Heart left ventricle (tissue), 13 donors: ENCODE measurements around the gene P4HA3.

Experiments
- POLR2A ChIP-seq, 2 donors: fragments of 450-650 bp; IDR thresholded peaks; one replicate each; pipeline ENCODE4 v1.6.1; 2017; ENCODE audit warnings: antibody characterized with exemption in 2 of 2, mild to moderate bottlenecking in 2 of 2, moderate library complexity in 2 of 2
- TF ChIP-seq, protein P1 (sequence below), 12 donors: fragments of 200-600 bp; sonication (generic) in 4 of 12; IDR thresholded peaks; one replicate each; pipeline versions ENCODE4 v1.5.0 to v1.8.0; 2018 to 2022; ENCODE audit warnings: antibody characterized with exemption in 12 of 12, mild to moderate bottlenecking in 5 of 12
- donor health status: ischemic (EF 13 %, LVEDD 7.1; RV severe dilation, severe dysfunction).
- donor health status: DM: no; HTN: yes; CAD: no.
- donor health status: DM: no; HTN: no; CAD: no.
- donor health status: ischemic (EF 25% LVEDD 6.9; RV normal size, moderate dysfunction).
- donor health status: ischemic (EF 25% LVEDD 5.7; RV mildly dilated, moderate dysfunction).
- donor health status: ischemic (EF 35%, LVEDD 5.7; RV mildly dilated, moderate dysfunction).
- donor health status: nonischemic (EF 11% LVEDD 7.7; RV severe dilation, severe dysfunction).
- donor health status: DM: yes; HTN: yes; CAD: no.
- donor health status: PGD.
- donor health status: ischemic (EF 29% LVEDD 5.4; RV normal size, mild dysfunction).
- donor health status: nonischemic (EF 23%, LVEDD 6.1; RV moderate dilation, normal function).

GRCh38 chr11:74284466-74284865 lies 27.0 kb downstream of the P4HA3 start:
- TF ChIP-seq, protein P1, sequence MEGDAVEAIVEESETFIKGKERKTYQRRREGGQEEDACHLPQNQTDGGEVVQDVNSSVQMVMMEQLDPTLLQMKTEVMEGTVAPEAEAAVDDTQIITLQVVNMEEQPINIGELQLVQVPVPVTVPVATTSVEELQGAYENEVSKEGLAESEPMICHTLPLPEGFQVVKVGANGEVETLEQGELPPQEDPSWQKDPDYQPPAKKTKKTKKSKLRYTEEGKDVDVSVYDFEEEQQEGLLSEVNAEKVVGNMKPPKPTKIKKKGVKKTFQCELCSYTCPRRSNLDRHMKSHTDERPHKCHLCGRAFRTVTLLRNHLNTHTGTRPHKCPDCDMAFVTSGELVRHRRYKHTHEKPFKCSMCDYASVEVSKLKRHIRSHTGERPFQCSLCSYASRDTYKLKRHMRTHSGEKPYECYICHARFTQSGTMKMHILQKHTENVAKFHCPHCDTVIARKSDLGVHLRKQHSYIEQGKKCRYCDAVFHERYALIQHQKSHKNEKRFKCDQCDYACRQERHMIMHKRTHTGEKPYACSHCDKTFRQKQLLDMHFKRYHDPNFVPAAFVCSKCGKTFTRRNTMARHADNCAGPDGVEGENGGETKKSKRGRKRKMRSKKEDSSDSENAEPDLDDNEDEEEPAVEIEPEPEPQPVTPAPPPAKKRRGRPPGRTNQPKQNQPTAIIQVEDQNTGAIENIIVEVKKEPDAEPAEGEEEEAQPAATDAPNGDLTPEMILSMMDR (IDR thresholded peaks at IDR 0.05) = no peak
- TF ChIP-seq POLR2A (IDR thresholded peaks at IDR 0.05) = no peak
